Ishikawa (cell line): ENCODE measurements around the gene CTSZ.

Experiments
- CEBPB ChIP-seq: IDR thresholded peaks from 2 replicates; pipeline ENCODE4 v1.6.1; 2012
- EP300 ChIP-seq: IDR thresholded peaks from 2 replicates; pipeline ENCODE4 v1.6.1; 2012; ENCODE audit warnings: borderline replicate concordance
- TAF1 ChIP-seq: IDR thresholded peaks from 2 replicates; pipeline ENCODE4 v1.6.1; 2012; ENCODE audit warnings: low read depth, mild to moderate bottlenecking
- TCF12 ChIP-seq: IDR thresholded peaks from 2 replicates; pipeline ENCODE4 v1.6.1; 2012; ENCODE audit warnings: low read depth
- YY1 ChIP-seq: IDR thresholded peaks from 2 replicates; pipeline ENCODE4 v1.6.1; 2012; ENCODE audit warnings: low read depth
- ZBTB7A ChIP-seq: IDR thresholded peaks from 2 replicates; pipeline ENCODE4 v1.6.1; 2012; ENCODE audit warnings: low read depth

DNA sequence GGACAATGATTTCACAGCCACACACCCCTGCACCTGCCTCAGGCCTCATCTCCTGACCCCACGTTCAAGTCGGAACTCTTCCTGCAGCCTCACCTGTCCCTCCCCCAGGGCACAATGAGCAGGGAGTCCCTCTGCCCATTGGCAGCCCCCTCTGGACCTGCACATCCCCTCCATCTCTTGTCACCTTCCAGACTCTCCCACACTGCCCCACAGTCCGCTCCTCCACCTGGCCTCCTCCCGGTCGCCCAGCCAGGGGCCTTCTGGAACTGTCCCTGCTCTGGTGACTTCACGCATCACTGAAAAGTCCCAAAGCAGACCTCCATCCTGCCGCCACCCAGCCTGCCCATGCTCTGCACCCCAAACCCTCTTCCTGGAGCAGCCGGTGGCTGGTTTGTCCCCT, 4.7 kb downstream of the CTSZ start:
- no peak for TF ChIP-seq ZBTB7A
- TF ChIP-seq EP300, result no peak
- TF ChIP-seq TCF12, result no peak
- TF ChIP-seq TAF1, result no peak
- no peak for TF ChIP-seq CEBPB
- no peak for TF ChIP-seq YY1
